ENCODE results near the gene C12orf54. TPM values are rescaled to one million over a fixed set of nuclear protein-coding genes. Genes with fewer than 3 reads are reported as not detected.

C12orf54 gene
- total and polyA plus RNA-seq, 7 donors, result 0.28 to 8.3 (median 1.2) TPM; not detected in 4

GRCh38 chr12:48525332-48525731 lies 43.0 kb downstream of the C12orf54 start, which contains the start of gene OR8S1:
OR8S1 (plus strand) TSS chr12:48525632; CDS start chr12:48525632, 0 bp downstream.
- Histone ChIP-seq H3K36me3 (no peaks in the 10 kb centered on the region), H3K27me3 (no peaks in the 10 kb centered on the region), H3K27ac (no peak within 1 kb of the TSS), H3K4me3 (no peak within 1 kb of the TSS), H3K9me3 (no peaks in the 10 kb centered on the region), H3K4me1 (no peaks in the 10 kb centered on the region)
- no peak for DNase-seq
- intact Hi-C loops (cut with DNase I), result no loop called here
- WGBS, 2 donors, result 74 to 90% methylated on average over 5 of the region's 5 CpGs
- TF ChIP-seq EP300 (IDR thresholded peaks at IDR 0.05) (no peak), CTCF (IDR thresholded peaks at IDR 0.05) (no peak), POLR2A (IDR thresholded peaks at IDR 0.05) (no peak), POLR2AphosphoS5 (IDR thresholded peaks at IDR 0.05) (no peak)

GRCh38 chr12:48527891-48528670 lies 45.8 kb downstream of the C12orf54 start:
- Histone ChIP-seq H3K4me3 (no peak overlapping the region), H3K27me3 (no peaks in the 10 kb centered on the region), H3K4me1 (no peaks in the 10 kb centered on the region), H3K9me3 (no peaks in the 10 kb centered on the region), H3K27ac (no peak overlapping the region), H3K36me3 (no peaks in the 10 kb centered on the region)
- no peak for TF ChIP-seq POLR2AphosphoS5 (IDR thresholded peaks at IDR 0.05)
- TF ChIP-seq CTCF (IDR thresholded peaks at IDR 0.05), result no peak
- no peak for TF ChIP-seq EP300 (IDR thresholded peaks at IDR 0.05)
- no peak for TF ChIP-seq POLR2A (IDR thresholded peaks at IDR 0.05)
- WGBS, 2 donors, result 93 to 94% methylated on average over 44 of the region's 44 CpGs
- no peak for DNase-seq
- intact Hi-C loops (cut with DNase I), result no loop called here

GRCh38 chr12:48532601-48533000 lies 50.3 kb downstream of the C12orf54 start:
- intact Hi-C loops (cut with DNase I), result no loop called here

GRCh38 chr12:48536602-48537001 lies 54.3 kb downstream of the C12orf54 start:
- intact Hi-C loops (cut with DNase I), result no loop called here
- Histone ChIP-seq H3K36me3 (no peaks in the 10 kb centered on the region), H3K4me1 (no peaks in the 10 kb centered on the region), H3K27ac (no peak overlapping the region), H3K27me3 (no peaks in the 10 kb centered on the region), H3K9me3 (peaks cover 0 to 3% (median 0%) of the 10 kb centered on the region in 4 donors), H3K4me3 (no peak overlapping the region)
- no peak for DNase-seq
- no peak for TF ChIP-seq POLR2A (IDR thresholded peaks at IDR 0.05)
- no peak for TF ChIP-seq POLR2AphosphoS5 (IDR thresholded peaks at IDR 0.05)
- TF ChIP-seq CTCF (IDR thresholded peaks at IDR 0.05), result no peak
- TF ChIP-seq EP300 (IDR thresholded peaks at IDR 0.05), result no peak
- 84 to 92% methylated on average over 1 of the region's 1 CpG for WGBS, 2 donors

More at GRCh38 chr12:48532601-48533000, 50.3 kb downstream of the C12orf54 start:
- H3K9me3 ChIP-seq, result peaks cover 0 to 3% (median 0%) of the 10 kb centered on the region in 4 donors
- H3K36me3 ChIP-seq, result no peaks in the 10 kb centered on the region
- DNase-seq, result no peak
- no peak overlapping the region for H3K27ac ChIP-seq
- TF ChIP-seq POLR2AphosphoS5 (IDR thresholded peaks at IDR 0.05) (no peak), EP300 (IDR thresholded peaks at IDR 0.05) (no peak), CTCF (IDR thresholded peaks at IDR 0.05) (no peak), POLR2A (IDR thresholded peaks at IDR 0.05) (no peak)
- H3K4me1 ChIP-seq, result no peaks in the 10 kb centered on the region
- H3K4me3 ChIP-seq, result no peak overlapping the region
- H3K27me3 ChIP-seq, result no peaks in the 10 kb centered on the region

Data from sigmoid colon (tissue), 7 donors.